T-helper 2 cell treated with Interferon-gamma antibody and Interleukin-4, amounts not matched to agents 5 μg/mL and 100 μg/mL, for 36 hours (primary cell): ENCODE results near the gene COL27A1.

Experiments
- DNase-seq: peaks from one replicate; pipeline ENCODE4 v3.0.0; 2021; ENCODE audit warnings: low spot score
- H3K27ac Mint-ChIP-seq: one replicate; pipeline ENCODE4 v1.8.0; 2021; ENCODE audit warnings: mild to moderate bottlenecking, mixed read lengths
- H3K27me3 Mint-ChIP-seq: one replicate; pipeline ENCODE4 v1.8.0; 2021; ENCODE audit warnings: low read depth, mixed read lengths
- H3K36me3 Mint-ChIP-seq: one replicate; pipeline ENCODE4 v1.8.0; 2021; ENCODE audit warnings: low read depth, mixed read lengths
- H3K4me1 Mint-ChIP-seq: one replicate; pipeline ENCODE4 v1.8.0; 2021; ENCODE audit warnings: low read depth, mixed read lengths
- H3K4me3 Mint-ChIP-seq: one replicate; pipeline ENCODE4 v1.8.0; 2022; ENCODE audit warnings: mild to moderate bottlenecking, moderate library complexity, mixed read lengths
- H3K9me3 Mint-ChIP-seq: one replicate; pipeline ENCODE4 v1.8.0; 2021; ENCODE audit warnings: mixed read lengths

Gene COL27A1

DNA sequence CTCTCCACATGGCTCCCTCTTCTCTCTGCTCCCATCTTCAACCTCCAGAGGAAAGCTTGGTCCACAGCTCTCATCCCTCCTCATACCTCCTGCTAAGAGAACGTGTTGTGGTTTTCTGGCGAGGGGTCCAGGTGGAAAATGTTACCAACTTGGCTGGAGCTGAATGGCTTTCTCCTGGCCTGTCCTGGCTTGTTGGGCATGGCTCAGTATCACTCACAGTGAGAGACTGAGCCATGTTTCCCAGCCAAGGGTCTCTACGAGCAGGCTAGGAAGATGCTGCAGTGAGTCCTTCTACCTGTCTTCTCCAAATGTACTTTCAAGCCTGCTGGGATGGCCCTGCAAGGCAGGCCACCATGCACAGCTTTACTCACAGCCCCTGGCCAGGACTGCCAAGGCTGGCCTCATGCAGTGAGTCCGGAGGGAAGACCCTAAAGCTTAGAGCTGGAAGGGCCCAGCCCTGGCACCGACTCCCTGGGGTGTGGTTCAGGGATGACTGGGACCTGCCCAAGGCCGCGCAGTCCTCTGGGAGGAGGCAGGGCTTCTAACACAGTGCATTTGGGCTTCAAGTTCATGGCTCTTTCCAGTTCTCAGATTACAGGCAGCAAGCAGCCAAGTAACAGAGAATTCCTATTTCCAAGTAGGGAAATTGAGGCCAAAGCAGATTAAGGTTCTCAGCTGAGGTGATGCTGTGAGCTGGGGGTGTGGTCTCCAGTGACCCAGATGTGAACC lies 59.5 kb downstream of the COL27A1 start:
- no peak overlapping the region for H3K4me3 Mint-ChIP-seq
- no peaks in the 10 kb centered on the region for H3K36me3 Mint-ChIP-seq
- no peaks in the 10 kb centered on the region for H3K27me3 Mint-ChIP-seq
- no peak for DNase-seq
- H3K9me3 Mint-ChIP-seq = no peaks in the 10 kb centered on the region
- no peak overlapping the region for H3K27ac Mint-ChIP-seq
- H3K4me1 Mint-ChIP-seq = no peaks in the 10 kb centered on the region

DNA sequence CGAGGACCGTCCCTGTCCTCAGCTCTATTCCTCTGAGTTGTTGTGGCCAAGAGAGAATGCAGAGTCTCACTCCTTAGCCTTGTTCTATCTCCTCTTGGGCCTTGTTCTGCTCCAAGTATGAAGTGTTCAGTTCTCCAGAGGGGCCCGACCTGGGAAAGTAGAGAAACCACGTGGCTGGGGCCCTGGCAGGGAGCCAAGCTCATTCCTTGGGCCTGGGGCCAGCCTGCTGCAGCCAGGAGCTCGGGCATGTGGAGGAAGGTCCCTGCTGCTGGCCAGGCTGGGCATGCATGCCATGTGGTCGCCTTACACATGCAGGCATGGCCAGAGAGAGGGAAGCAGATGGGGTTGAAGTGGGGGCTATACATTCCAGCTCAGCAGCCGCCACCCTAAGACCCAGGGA lies 60.7 kb downstream of the COL27A1 start:
- no peak overlapping the region for H3K27ac Mint-ChIP-seq
- H3K9me3 Mint-ChIP-seq = no peaks in the 10 kb centered on the region
- H3K4me1 Mint-ChIP-seq = no peaks in the 10 kb centered on the region
- no peak overlapping the region for H3K4me3 Mint-ChIP-seq
- no peak for DNase-seq
- no peaks in the 10 kb centered on the region for H3K27me3 Mint-ChIP-seq
- H3K36me3 Mint-ChIP-seq = no peaks in the 10 kb centered on the region

DNA sequence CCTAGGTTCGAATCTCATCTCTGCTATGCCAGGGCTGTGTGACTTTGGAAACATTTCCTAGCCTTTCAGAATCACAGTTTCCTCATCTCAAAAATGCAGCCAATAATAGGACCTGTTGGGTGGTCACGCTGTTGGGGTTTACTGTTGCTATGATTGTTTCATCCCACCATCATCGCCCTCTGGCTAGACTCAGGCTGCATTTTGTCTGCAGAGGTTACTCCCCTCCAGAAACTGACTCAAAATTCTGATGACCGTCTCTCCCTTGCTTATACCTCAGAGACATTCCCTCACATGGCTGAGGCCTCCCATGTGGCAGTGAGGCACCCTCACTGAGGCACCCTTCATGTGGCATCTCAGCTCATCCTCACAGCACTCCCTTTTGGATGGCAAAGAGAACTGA lies 61.6 kb downstream of the COL27A1 start:
- H3K36me3 Mint-ChIP-seq = no peaks in the 10 kb centered on the region
- H3K27me3 Mint-ChIP-seq = no peaks in the 10 kb centered on the region
- no peaks in the 10 kb centered on the region for H3K9me3 Mint-ChIP-seq
- no peaks in the 10 kb centered on the region for H3K4me1 Mint-ChIP-seq
- no peak overlapping the region for H3K4me3 Mint-ChIP-seq
- H3K27ac Mint-ChIP-seq = no peak overlapping the region
- DNase-seq = no peak

DNA sequence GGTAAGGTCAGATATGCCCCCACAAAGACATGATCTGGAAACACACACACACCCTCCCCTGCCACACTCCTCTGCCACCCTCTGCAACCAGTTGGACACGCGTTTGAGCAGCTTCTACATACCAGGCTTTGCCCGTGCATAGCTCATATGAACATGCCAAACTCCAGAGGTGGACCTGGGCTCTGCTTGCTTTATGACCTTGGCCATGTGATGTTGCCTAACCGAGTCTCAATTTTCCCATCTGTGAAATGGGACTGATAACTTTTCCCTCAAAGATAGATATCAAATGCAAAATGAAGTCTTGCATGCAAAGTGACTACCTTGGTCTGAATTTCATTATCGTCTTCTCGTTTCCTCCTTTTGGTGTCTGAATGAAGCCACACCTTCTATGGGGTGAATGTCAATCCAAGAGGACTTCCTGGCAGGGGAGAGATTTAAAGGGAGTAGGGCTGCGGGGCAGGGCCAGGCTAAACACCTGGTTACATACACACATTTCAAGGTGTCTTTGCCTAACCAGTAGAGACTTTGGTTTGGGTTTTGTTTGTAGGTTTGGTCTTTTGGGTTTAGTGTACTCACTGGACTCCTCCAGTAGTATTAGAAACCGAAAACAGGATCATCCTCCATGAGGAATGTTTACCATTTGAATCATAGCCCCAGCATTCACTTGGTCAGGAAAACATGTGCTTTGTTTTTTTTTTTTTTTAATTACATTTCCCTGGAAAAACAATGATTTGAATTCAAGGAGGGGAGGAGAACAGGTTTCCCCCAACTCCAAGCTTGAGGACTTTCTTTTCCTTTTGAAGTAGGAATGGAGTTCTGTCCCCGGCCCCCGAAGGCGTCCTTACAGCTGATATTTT lies 63.2 kb downstream of the COL27A1 start:
- no peak overlapping the region for H3K27ac Mint-ChIP-seq
- H3K4me1 Mint-ChIP-seq = no peaks in the 10 kb centered on the region
- H3K27me3 Mint-ChIP-seq = no peaks in the 10 kb centered on the region
- no peak for DNase-seq
- H3K4me3 Mint-ChIP-seq = no peak overlapping the region
- no peaks in the 10 kb centered on the region for H3K36me3 Mint-ChIP-seq
- H3K9me3 Mint-ChIP-seq = no peaks in the 10 kb centered on the region

DNA sequence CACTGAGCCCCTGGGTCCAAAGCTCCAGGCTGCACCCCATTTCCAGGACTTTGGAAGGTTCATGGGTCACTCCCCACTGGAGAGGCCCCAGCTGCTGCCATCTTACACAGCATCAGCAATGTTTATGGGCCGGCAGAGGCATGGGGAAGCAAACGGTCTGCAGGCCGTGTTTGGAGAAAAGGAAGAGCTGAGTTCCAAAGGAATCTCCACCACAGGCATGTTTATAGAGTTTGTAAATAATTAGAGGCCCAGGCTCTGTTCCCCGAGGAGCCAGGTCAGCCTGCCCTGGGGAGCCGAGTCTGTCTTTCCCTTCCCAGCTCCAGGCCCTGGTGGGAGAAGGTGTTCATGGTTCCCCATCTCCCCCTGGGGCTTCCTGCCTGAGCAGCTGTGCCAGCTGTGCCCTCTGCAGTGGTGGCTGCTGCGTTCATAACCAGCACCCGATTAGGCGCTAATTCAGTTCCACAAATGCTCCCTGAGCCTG lies 64.8 kb downstream of the COL27A1 start:
- H3K4me1 Mint-ChIP-seq = no peaks in the 10 kb centered on the region
- H3K4me3 Mint-ChIP-seq = no peak overlapping the region
- no peak overlapping the region for H3K27ac Mint-ChIP-seq
- H3K27me3 Mint-ChIP-seq = no peaks in the 10 kb centered on the region
- no peak for DNase-seq
- no peaks in the 10 kb centered on the region for H3K36me3 Mint-ChIP-seq
- H3K9me3 Mint-ChIP-seq = no peaks in the 10 kb centered on the region

DNA sequence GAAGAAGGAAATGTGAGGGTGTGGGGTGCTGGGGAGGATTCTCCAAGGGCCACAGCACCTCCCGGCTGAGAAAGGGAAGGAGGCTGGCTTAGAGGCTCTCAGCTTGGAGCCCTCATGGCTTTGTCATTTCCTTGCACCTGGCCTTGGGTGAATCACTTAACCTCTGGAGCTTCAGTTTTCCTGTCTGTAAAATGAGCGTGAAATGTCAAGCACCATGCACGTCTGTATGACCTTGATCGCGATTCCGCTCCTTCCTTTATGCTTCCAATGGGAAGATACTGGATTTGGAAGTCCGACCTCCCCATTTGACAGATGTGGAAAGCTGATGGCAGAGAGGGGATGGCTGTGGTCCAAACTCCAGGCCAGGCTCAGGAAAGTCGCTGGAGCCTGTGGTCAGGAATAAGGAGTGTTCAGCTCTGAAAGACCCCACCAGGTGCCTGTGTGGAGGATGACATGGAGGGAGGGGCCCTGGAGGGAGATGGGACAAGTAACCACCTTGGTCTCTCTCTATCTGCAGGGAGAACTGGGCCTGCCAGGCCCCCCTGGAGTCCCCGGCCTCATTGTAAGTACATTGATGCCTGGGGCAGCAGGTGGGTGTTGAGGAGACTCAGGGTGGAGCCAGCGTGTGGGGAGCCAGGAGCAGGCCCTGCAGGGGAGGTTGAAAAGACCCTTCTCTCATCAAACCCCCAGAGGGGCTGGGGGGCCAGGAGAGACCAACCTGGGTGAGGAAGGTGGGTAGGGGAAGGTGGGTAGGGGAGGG lies 66.5 kb downstream of the COL27A1 start:
- Mint-ChIP-seq H3K27me3 (no peaks in the 10 kb centered on the region), H3K36me3 (no peaks in the 10 kb centered on the region), H3K4me3 (no peak overlapping the region), H3K4me1 (no peaks in the 10 kb centered on the region), H3K9me3 (no peaks in the 10 kb centered on the region), H3K27ac (no peak overlapping the region)
- no peak for DNase-seq

DNA sequence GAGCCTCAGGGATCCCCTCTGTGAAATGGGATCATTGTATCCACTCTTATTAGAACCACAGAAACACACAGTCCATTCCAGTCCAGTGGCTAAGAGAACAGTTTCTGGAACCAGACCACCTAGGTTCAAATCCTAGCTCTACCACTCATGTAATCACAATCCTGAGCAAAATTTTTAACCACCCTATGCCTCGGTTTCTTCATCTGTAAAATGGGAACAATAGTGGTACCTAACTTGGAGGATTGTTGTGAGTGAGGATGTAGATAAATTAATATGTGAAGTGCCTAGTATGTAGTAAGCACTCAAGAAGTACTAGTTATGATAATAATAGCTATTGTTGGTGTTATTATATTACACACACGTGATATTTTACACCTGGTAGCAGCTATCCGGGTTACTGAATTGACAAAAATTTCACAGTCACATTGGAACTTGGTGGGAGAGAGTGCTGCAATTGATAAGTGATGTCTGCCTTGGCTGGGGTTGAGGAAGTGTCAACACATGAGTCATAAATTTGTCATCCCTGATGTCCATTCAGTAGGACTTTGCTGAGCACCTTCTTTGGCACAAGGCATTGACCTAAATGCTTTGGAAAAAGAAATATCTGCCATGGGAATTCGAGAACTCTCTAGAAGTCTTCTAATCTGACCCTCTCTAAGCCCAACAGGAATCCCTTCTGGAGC lies 68.4 kb downstream of the COL27A1 start:
- no peaks in the 10 kb centered on the region for H3K9me3 Mint-ChIP-seq
- no peak overlapping the region for H3K27ac Mint-ChIP-seq
- H3K4me1 Mint-ChIP-seq = no peaks in the 10 kb centered on the region
- H3K4me3 Mint-ChIP-seq = no peak overlapping the region
- no peak for DNase-seq
- no peaks in the 10 kb centered on the region for H3K27me3 Mint-ChIP-seq
- no peaks in the 10 kb centered on the region for H3K36me3 Mint-ChIP-seq

DNA sequence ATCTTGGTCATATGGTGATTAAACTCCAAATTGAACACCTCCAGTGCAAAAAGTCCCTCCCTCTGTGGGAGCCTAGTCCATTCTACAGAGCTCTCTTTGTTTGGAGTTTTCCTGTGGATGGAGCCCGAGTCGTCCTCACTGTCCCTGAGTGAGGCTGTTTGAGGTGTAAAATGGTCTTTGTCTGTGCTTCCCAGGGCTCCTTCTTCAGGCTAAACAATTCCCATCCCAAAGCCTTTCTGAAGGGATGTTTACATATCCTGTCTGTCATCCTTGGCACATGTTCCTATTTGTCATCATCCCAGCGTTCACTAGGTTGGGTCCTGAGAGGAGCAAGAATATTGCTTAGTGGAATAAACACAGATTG lies 68.9 kb downstream of the COL27A1 start:
- Mint-ChIP-seq H3K4me1 (no peaks in the 10 kb centered on the region), H3K9me3 (no peaks in the 10 kb centered on the region), H3K27ac (no peak overlapping the region), H3K36me3 (no peaks in the 10 kb centered on the region), H3K4me3 (no peak overlapping the region), H3K27me3 (no peaks in the 10 kb centered on the region)
- no peak for DNase-seq

DNA sequence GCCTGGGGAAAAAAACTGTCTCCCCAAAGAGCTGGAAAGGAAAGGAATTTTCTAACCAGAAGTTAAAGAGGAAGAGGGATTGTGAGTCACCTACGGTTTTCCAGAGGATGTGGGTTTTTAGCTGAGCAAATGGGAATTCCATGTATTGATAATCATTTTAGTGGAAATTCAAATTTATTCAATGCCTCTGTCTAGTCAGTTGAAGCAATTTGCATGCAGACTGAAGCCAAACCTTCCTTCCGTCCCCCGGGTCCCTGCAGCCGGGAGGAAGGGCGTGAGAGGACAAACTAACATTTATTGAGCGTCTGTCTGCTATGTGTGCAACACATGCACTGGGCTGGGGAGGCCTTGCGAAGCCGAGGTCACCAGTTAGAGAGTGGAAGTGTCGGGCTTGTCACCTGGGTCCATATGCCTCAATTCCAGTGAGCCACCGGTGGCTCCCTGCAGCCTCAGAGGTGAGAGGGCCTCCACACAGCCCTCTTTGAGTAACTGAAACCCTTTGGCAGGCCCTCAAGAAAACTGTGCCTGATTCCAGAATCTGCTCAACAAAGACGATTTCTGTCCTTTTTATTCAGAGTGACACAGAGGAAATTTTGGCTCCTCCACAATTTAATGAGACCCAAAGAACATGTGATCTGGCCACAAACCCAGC lies 70.3 kb downstream of the COL27A1 start:
- H3K36me3 Mint-ChIP-seq = no peaks in the 10 kb centered on the region
- H3K9me3 Mint-ChIP-seq = no peaks in the 10 kb centered on the region
- H3K27me3 Mint-ChIP-seq = no peaks in the 10 kb centered on the region
- no peak overlapping the region for H3K27ac Mint-ChIP-seq
- DNase-seq = no peak
- no peak overlapping the region for H3K4me3 Mint-ChIP-seq
- no peaks in the 10 kb centered on the region for H3K4me1 Mint-ChIP-seq

DNA sequence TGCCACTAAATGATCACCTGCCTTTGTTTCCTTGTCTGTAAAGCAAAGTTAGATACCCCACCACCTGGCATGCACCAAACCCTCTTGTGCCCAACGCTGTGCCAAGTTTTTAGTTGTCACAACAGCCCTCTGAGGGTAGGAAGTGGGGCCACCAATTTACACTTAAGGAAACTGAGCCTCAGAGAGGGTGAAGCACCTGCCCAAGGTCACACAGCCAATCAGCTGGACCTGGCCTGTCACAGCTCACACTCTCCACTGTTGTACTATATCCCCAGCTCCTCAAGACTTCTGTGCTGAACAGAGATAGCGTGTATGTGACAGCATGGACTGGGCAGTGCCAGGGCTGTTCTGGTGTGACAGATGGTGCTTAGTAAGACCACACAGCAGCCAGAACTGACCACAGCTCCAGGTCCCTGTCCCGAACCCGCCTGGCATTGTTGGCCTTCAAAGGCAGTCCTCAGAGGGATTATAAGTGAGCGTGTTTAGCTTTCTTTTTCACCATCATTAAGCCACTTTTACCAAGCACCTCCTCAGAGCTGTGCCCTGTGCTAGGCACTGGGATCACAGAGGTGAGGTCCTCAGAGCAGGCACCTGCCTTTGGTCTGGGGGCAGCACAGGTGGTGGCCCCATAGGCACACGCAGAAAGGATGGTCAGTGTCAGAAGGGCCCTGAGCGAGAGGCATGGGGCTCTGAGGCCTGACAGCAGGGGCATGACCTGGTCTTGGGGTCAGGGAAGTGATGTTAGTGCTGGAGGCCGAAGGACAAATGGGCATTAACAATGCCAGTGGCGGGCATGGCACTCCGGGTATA lies 71.1 kb downstream of the COL27A1 start:
- no peak for DNase-seq
- Mint-ChIP-seq H3K4me1 (no peaks in the 10 kb centered on the region), H3K4me3 (no peak overlapping the region), H3K36me3 (no peaks in the 10 kb centered on the region), H3K27me3 (no peaks in the 10 kb centered on the region), H3K27ac (no peak overlapping the region), H3K9me3 (no peaks in the 10 kb centered on the region)

DNA sequence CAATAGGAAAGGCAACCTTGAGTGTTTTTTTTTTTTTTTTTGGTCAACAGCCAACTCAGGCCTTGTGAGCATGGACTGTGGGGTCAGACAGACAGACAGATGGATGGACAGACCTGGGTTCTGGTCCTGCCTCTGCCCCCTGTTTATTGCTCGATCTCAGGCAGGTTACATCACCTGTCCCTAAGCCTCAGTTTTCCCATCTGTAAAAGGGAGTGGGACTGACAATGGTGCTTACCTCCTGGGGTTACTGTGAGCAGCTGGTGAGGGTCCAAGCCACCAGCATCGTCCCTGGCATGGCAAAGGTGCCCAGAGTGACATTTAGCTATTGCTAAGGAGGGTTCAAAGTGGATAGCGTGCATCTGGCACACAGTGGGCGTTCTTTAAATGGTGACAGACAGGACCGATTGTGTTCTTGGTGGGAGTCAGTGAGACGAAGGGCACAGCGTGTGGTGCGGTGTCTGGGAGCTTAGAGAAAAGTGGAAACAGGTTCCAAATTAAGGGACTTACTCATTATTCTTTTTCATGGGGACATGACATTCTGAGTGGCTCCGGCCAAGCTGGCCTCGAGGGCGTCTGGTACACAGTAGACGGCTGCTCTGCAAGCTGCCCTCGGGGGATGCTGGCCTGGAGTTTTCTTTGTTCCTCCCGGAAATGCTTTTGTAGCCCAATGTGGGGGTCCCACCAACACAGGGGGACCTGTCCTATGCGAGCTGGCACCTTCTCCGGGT lies 72.1 kb downstream of the COL27A1 start:
- Mint-ChIP-seq H3K27ac (no peak overlapping the region), H3K36me3 (no peaks in the 10 kb centered on the region), H3K4me1 (no peaks in the 10 kb centered on the region), H3K27me3 (no peaks in the 10 kb centered on the region), H3K9me3 (no peaks in the 10 kb centered on the region), H3K4me3 (no peak overlapping the region)
- DNase-seq = no peak

DNA sequence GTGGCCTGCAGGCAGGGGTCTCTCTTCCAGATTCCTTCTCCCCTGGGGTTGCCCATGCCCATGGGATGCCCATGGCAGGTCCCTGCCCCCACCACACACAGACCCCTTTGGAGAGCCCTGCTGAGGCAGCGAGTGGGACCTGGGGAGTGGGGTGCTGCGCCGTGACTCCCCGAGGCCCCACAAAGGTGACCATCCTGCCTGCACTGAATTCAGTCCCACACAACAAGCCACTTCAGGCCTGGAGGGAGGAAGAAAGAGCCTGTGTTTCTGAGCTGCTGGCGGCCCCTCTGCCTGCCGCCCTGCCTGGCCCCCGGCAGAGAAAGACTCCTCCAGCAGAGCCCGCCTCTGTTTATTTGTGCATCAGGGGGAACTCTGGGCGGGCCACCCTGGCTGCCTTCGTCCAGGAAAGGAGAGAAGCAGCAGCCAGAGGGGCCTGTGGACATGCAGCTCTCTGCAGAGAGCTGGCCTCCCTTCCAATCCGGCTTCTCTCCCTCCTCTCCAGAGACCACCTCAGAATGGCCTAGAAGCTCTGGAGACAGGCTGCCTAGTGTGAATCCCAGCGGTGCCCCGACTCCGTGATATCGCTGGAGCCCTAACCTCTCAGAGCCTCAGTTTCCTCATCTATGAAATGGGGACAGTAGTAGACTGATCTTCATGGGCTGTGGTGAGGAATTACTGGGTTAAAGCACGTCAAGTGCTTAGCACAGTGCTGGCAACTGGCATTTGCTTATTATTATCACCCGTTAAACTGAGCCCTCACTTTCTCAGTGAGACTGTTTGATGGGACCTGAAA lies 72.9 kb downstream of the COL27A1 start:
- Mint-ChIP-seq H3K27ac (no peak overlapping the region), H3K4me1 (no peaks in the 10 kb centered on the region), H3K9me3 (no peaks in the 10 kb centered on the region), H3K4me3 (no peak overlapping the region), H3K27me3 (no peaks in the 10 kb centered on the region), H3K36me3 (no peaks in the 10 kb centered on the region)
- no peak for DNase-seq
